IMR-90 (cell line): ENCODE data around the gene EIF5A2. TPM values are rescaled to one million over a fixed set of nuclear protein-coding genes. Genes with fewer than 3 reads are reported as not detected.

Experiments used
- ATAC-seq: fragments of 200-7000 bp; cut with Tn5 transposase; 2 replicates; pipeline ENCODE4 v1.9.1; 2020; ENCODE audit warnings: low read depth, mild to moderate bottlenecking, moderate library complexity
- BruUV-seq: library from RNA; stranded (reverse); fragments of 400-500 nt; replicated peaks from 2 replicates; lab custom pipeline; 2021; lab: Mats Ljungman, UMichigan
- CTCF ChIA-PET: fragments of 300-600 bp; formaldehyde crosslinking; extraction: SDS; loops from one replicate; lab custom pipeline; 2021; ENCODE audit warnings: antibody characterized with exemption; lab: Yijun Ruan, JAX
- POLR2A ChIA-PET: fragments of 300-600 bp; sonication (Branson Sonifier 250); formaldehyde crosslinking; loops from one replicate; lab custom pipeline; 2022; ENCODE audit warnings: antibody characterized with exemption; ENCODE audit not compliant: unreplicated experiment; lab: Charles Lee
- DNase-seq: peaks from one replicate; pipeline ENCODE4 v3.0.0; 2013
- H2AFZ ChIP-seq: replicated peaks from 2 replicates; pipeline ENCODE3; 2013; ENCODE audit warnings: low read length, mild to moderate bottlenecking; ENCODE audit not compliant: poor library complexity
- H2AK5ac ChIP-seq: 2 replicates; pipeline ENCODE4 v1.6.1; 2013; ENCODE audit warnings: low read depth, low read length, inconsistent platforms
- H2AK9ac ChIP-seq: replicated peaks from 2 replicates; pipeline ENCODE3; 2013; ENCODE audit warnings: mild to moderate bottlenecking, low read depth, low read length, moderate library complexity; ENCODE audit not compliant: poor library complexity
- H2BK120ac ChIP-seq: 2 replicates; pipeline ENCODE4 v1.6.1; 2013; ENCODE audit warnings: low read depth, low read length, inconsistent platforms
- H2BK15ac ChIP-seq: 3 replicates; pipeline ENCODE4 v1.6.1; 2013; ENCODE audit warnings: low read depth, low read length, inconsistent platforms
- H2BK20ac ChIP-seq: 2 replicates; pipeline ENCODE4 v1.6.1; 2013; ENCODE audit warnings: low read depth, mild to moderate bottlenecking, inconsistent platforms, low read length, moderate library complexity
- H2BK5ac ChIP-seq: 2 replicates; pipeline ENCODE4 v1.6.1; 2013; ENCODE audit warnings: mild to moderate bottlenecking, low read depth, low read length, inconsistent platforms; ENCODE audit not compliant: poor library complexity, severe bottlenecking
- H3K14ac ChIP-seq: replicated peaks from 2 replicates; pipeline ENCODE4 v1.6.1; 2013; ENCODE audit warnings: low read depth, low read length, inconsistent platforms
- H3K18ac ChIP-seq: 2 replicates; pipeline ENCODE4 v1.6.1; 2013; ENCODE audit warnings: low read depth, low read length, control low read depth
- H3K23ac ChIP-seq: 2 replicates; pipeline ENCODE4 v1.6.1; 2013; ENCODE audit warnings: low read depth, low read length, inconsistent platforms
- H3K27ac ChIP-seq: 2 replicates; pipeline ENCODE4 v1.5.1; 2013; ENCODE audit warnings: mild to moderate bottlenecking, control low read depth, low read length; ENCODE audit not compliant: insufficient read depth
- H3K27me3 ChIP-seq: 2 replicates; pipeline ENCODE4 v1.6.1; 2013; ENCODE audit warnings: low read length; ENCODE audit not compliant: control insufficient read depth, insufficient read depth
- H3K36me3 ChIP-seq: 2 replicates; pipeline ENCODE4 v1.6.1; 2013; ENCODE audit warnings: low read length, mixed read lengths; ENCODE audit not compliant: control insufficient read depth, insufficient read depth
- H3K4ac ChIP-seq: 2 replicates; pipeline ENCODE4 v1.6.1; 2013; ENCODE audit warnings: low read depth, low read length, inconsistent platforms
- H3K4me1 ChIP-seq: 2 replicates; pipeline ENCODE4 v1.6.1; 2013; ENCODE audit warnings: low read length, mixed read lengths; ENCODE audit not compliant: control insufficient read depth, insufficient read depth
- H3K4me2 ChIP-seq: 2 replicates; pipeline ENCODE4 v1.6.1; 2013; ENCODE audit warnings: low read depth, mild to moderate bottlenecking, control low read depth, low read length, moderate library complexity
- H3K4me3 ChIP-seq: 2 replicates; pipeline ENCODE4 v1.5.1; 2013; ENCODE audit warnings: low read depth, mild to moderate bottlenecking, control low read depth, low read length, moderate library complexity; ENCODE audit not compliant: insufficient read depth
- H3K56ac ChIP-seq: 2 replicates; pipeline ENCODE4 v1.6.1; 2013; ENCODE audit warnings: low read length, inconsistent platforms; ENCODE audit not compliant: insufficient read depth; ENCODE audit errors: extremely low read depth
- H3K79me1 ChIP-seq, 2 experiments: 2 replicates each; pipeline ENCODE4 v1.6.1; 2013; ENCODE audit warnings: low read length in 2 of 2, inconsistent platforms in 1 of 2, low read depth in 1 of 2
- H3K9ac ChIP-seq: 2 replicates; pipeline ENCODE4 v1.6.1; 2013; ENCODE audit warnings: low read depth, low read length, control low read depth
- H3K9me1 ChIP-seq: 2 replicates; pipeline ENCODE4 v1.6.1; 2013; ENCODE audit warnings: low read length, inconsistent platforms; ENCODE audit not compliant: insufficient read depth
- H3K9me3 ChIP-seq: 2 replicates; pipeline ENCODE4 v1.6.1; 2013; ENCODE audit warnings: low read length; ENCODE audit not compliant: control insufficient read depth, insufficient read depth
- H4K20me1 ChIP-seq: 2 replicates; pipeline ENCODE4 v1.6.1; 2013; ENCODE audit warnings: low read length, inconsistent platforms; ENCODE audit not compliant: insufficient read depth
- H4K5ac ChIP-seq: 2 replicates; pipeline ENCODE4 v1.6.1; 2013; ENCODE audit warnings: mild to moderate bottlenecking, low read depth, low read length, control low read depth
- H4K8ac ChIP-seq, 2 experiments: 2 replicates each; pipeline ENCODE4 v1.6.1; 2013; ENCODE audit warnings: low read depth in 2 of 2, low read length in 2 of 2, control low read depth in 1 of 2, inconsistent platforms in 1 of 2
- H4K91ac ChIP-seq: 2 replicates; pipeline ENCODE4 v1.6.1; 2013; ENCODE audit warnings: low read depth, low read length, inconsistent platforms; ENCODE audit not compliant: insufficient read depth
- CEBPB ChIP-seq: IDR thresholded peaks from 2 replicates; pipeline ENCODE4 v1.6.1; 2012; ENCODE audit warnings: low read depth, low read length, improper control_type of control experiment
- NFE2L2 ChIP-seq: fragments of 150-350 bp; IDR thresholded peaks from 2 replicates; pipeline ENCODE4 v1.6.1; 2016; ENCODE audit warnings: low read depth, mild to moderate bottlenecking, low read length
- WGBS, 2 experiments: methylation state at CpG; one replicate each; pipeline versions ENCODE4 v1.1.5 to v1.1.7; 2013; ENCODE audit warnings: missing lambda C conversion rate in 2 of 2; ENCODE audit not compliant: insufficient read length in 1 of 2; ENCODE audit errors: extremely low coverage in 2 of 2; 5-methylcytosine and 5-hydroxymethylcytosine counted together
- dilution Hi-C: fragments of 300-500 bp; cut with HindIII; formaldehyde crosslinking; loops from one replicate; pipeline ENCODE4 v1.14.3; 2018; ENCODE audit warnings: low sequenced_read_pairs; ENCODE audit not compliant: unreplicated experiment
- in situ Hi-C: fragments of 300-500 bp; cut with MboI; formaldehyde crosslinking; loops from 3 replicates; pipeline ENCODE4 v1.14.3; 2019; ENCODE audit warnings: low sequenced_read_pairs, inconsistent platforms, mixed read lengths
- intact Hi-C: fragments of 100-400 bp; cut with micrococcal nuclease; formaldehyde crosslinking; loops from 2 replicates; pipeline ENCODE4 v1.10.0; 2022
- polyA plus RNA-seq, 3 experiments: library from polyadenylated mRNA; depleted of rRNA; stranded (reverse); fragments of >200 nt; gene quantifications; 2 replicates each; pipeline ENCODE4 v1.2.3, GENCODE V29; 2012; ENCODE audit warnings: low replicate concordance in 1 of 3
- total RNA-seq: library from RNA; depleted of rRNA; stranded (reverse); fragments of >200 nt; gene quantifications from 2 replicates; pipeline ENCODE4 v1.2.3, GENCODE V29; 2012

EIF5A2 gene
- total and polyA plus RNA-seq, 2 of the 4 experiments (the other 2 are of a cell fraction), result 7.7 to 7.8 TPM

- Histone ChIP-seq H2BK5ac (no peak overlapping the region), H3K4me2 (no peak overlapping the region), H2AK5ac (no peak overlapping the region), H2BK15ac (no peak overlapping the region), H3K4me3 (no peak overlapping the region), H2BK20ac (no peak overlapping the region), H4K5ac (no peak overlapping the region), H4K20me1 (peaks cover 3% of the 10 kb centered on the region; the same call in 1 of the 2 replicates), H3K23ac (no peak overlapping the region), H2BK120ac (no peak overlapping the region), H3K4me1 (peaks cover 7% of the 10 kb centered on the region), H3K14ac (no peak overlapping the region), H3K27me3 (no peaks in the 10 kb centered on the region), H3K9me3 (peaks cover 5% of the 10 kb centered on the region), H2AFZ (no peak overlapping the region), H3K36me3 (0 out of 2 replicates have a peak, but pooled peaks cover 1% of the 10 kb centered on the region), H4K91ac (no peak overlapping the region), H4K8ac (no peak overlapping the region), H3K56ac (no peak overlapping the region), H3K9me1 (0 out of 2 replicates have a peak, but pooled peaks cover 3% of the 10 kb centered on the region), H3K27ac (no peak overlapping the region), H3K4ac (no peak overlapping the region), H3K79me1 (peaks cover 21 to 29% of the 10 kb centered on the region in 2 experiments), H2AK9ac (no peak overlapping the region), H3K9ac (no peak overlapping the region), H3K18ac (no peak overlapping the region)
- dilution Hi-C loops, result no loop called here
- no CpG with 5 or more reads among the region's 2 CpGs for WGBS, 2 experiments
- no TSS peak for BruUV-seq
- CTCF ChIA-PET, result no interaction called here
- POLR2A ChIA-PET, result no interaction called here
- DNase-seq (no peak), ATAC-seq (no peak)
- in situ Hi-C loops, result no loop called here
- intact Hi-C loops, result loop anchor here (5.0 kb wide), 1 partner anchor 494 kb away; no protein-coding TSS in a partner anchor
- TF ChIP-seq NFE2L2, result no peak
- peak; percentile 74 for TF ChIP-seq CEBPB
Measured at GRCh38 chr3:170905862-170906261, 2.6 kb downstream of the EIF5A2 start.
